Trophoblast cell (in vitro differentiated cells and primary cell): Measurements from ENCODE around the gene ADAMTS12.

Experiments
- DNase-seq, 2 donors: peaks; one replicate each; pipeline ENCODE4 v3.0.0-alpha.2; 2016
- H2AFZ ChIP-seq: 2 replicates; pipeline ENCODE4 v1.6.1; 2013; ENCODE audit warnings: low read length, moderate library complexity, mild to moderate bottlenecking; ENCODE audit not compliant: insufficient read depth, poor library complexity
- H2AK5ac ChIP-seq: 2 replicates; pipeline ENCODE4 v1.6.1; 2013; ENCODE audit warnings: mild to moderate bottlenecking, low read length
- H2BK120ac ChIP-seq: 2 replicates; pipeline ENCODE4 v1.6.1; 2013; ENCODE audit warnings: low read length, mild to moderate bottlenecking, moderate library complexity; ENCODE audit not compliant: insufficient read depth, poor library complexity
- H2BK12ac ChIP-seq: 2 replicates; pipeline ENCODE4 v1.6.1; 2013; ENCODE audit warnings: mild to moderate bottlenecking, low read length, moderate library complexity
- H2BK5ac ChIP-seq: 2 replicates; pipeline ENCODE4 v1.6.1; 2013; ENCODE audit warnings: low read length, low read depth, moderate library complexity, mild to moderate bottlenecking; ENCODE audit not compliant: poor library complexity
- H3K14ac ChIP-seq: 2 replicates; pipeline ENCODE4 v1.6.1; 2013; ENCODE audit warnings: mild to moderate bottlenecking, low read length
- H3K18ac ChIP-seq: 2 replicates; pipeline ENCODE4 v1.6.1; 2013; ENCODE audit warnings: mild to moderate bottlenecking, low read length
- H3K23ac ChIP-seq: 2 replicates; pipeline ENCODE4 v1.6.1; 2013; ENCODE audit warnings: low read length
- H3K27ac ChIP-seq: 2 replicates; pipeline ENCODE4 v1.5.1; 2013; ENCODE audit warnings: low read depth, mild to moderate bottlenecking, inconsistent platforms, low read length, moderate library complexity
- H3K27me3 ChIP-seq: 2 replicates; pipeline ENCODE4 v1.6.1; 2013; ENCODE audit warnings: inconsistent platforms, mild to moderate bottlenecking, low read length, moderate library complexity; ENCODE audit not compliant: insufficient read depth
- H3K36me3 ChIP-seq, 2 experiments: 1 replicate in 1 of 2; 2 replicates in 1 of 2; pipeline ENCODE4 v1.6.1; 2013; ENCODE audit warnings: low read length in 2 of 2, mild to moderate bottlenecking in 2 of 2, moderate library complexity in 1 of 2; ENCODE audit not compliant: insufficient read depth in 2 of 2, control insufficient read depth in 1 of 2
- H3K4ac ChIP-seq: 2 replicates; pipeline ENCODE4 v1.6.1; 2013; ENCODE audit warnings: low read depth, mild to moderate bottlenecking, low read length, moderate library complexity
- H3K4me1 ChIP-seq, 2 experiments: 1 replicate in 1 of 2; 2 replicates in 1 of 2; pipeline ENCODE4 v1.6.1; 2013; ENCODE audit warnings: low read length in 2 of 2, mild to moderate bottlenecking in 2 of 2, moderate library complexity in 1 of 2; ENCODE audit not compliant: insufficient read depth in 2 of 2, control insufficient read depth in 1 of 2
- H3K4me2 ChIP-seq: 2 replicates; pipeline ENCODE4 v1.6.1; 2013; ENCODE audit warnings: inconsistent platforms, mild to moderate bottlenecking, low read length, moderate library complexity
- H3K4me3 ChIP-seq: 2 replicates; pipeline ENCODE4 v1.5.1; 2013; ENCODE audit warnings: mild to moderate bottlenecking, low read depth, low read length, inconsistent platforms
- H3K79me1 ChIP-seq: one replicate; pipeline ENCODE4 v1.6.1; 2013; ENCODE audit warnings: low read length
- H3K79me2 ChIP-seq: 2 replicates; pipeline ENCODE4 v1.6.1; 2013; ENCODE audit warnings: low read length, mild to moderate bottlenecking; ENCODE audit not compliant: control insufficient read depth, insufficient read depth, poor library complexity
- H3K9ac ChIP-seq: 2 replicates; pipeline ENCODE4 v1.6.1; 2013; ENCODE audit warnings: mild to moderate bottlenecking, low read length
- H3K9me3 ChIP-seq: 2 replicates; pipeline ENCODE4 v1.6.1; 2013; ENCODE audit warnings: low read depth, mild to moderate bottlenecking, control low read depth, inconsistent platforms, low read length; ENCODE audit not compliant: insufficient read depth
- H4K12ac ChIP-seq: 2 replicates; pipeline ENCODE4 v1.6.1; 2013; ENCODE audit warnings: low read depth, mild to moderate bottlenecking, low read length, moderate library complexity
- H4K8ac ChIP-seq: 2 replicates; pipeline ENCODE4 v1.6.1; 2013; ENCODE audit warnings: low read depth, mild to moderate bottlenecking, low read length, moderate library complexity
- H4K91ac ChIP-seq: one replicate; pipeline ENCODE4 v1.6.1; 2013; ENCODE audit warnings: low read depth, mild to moderate bottlenecking, low read length, moderate library complexity
- WGBS: extraction: QIAGEN DNeasy Blood & Tissue Kit; methylation state at CpG from one replicate; pipeline ENCODE4 v1.1.7; 2013; ENCODE audit warnings: missing lambda C conversion rate; ENCODE audit not compliant: insufficient read length, insufficient coverage; ENCODE audit errors: extremely low coverage; 5-methylcytosine and 5-hydroxymethylcytosine counted together

The ADAMTS12 gene

GRCh38 chr5:33829430-33829829, 62.4 kb downstream of the ADAMTS12 start:
- no peaks in the 10 kb centered on the region for H3K36me3 ChIP-seq
- H2BK120ac ChIP-seq = no peak overlapping the region
- no peak overlapping the region for H3K14ac ChIP-seq
- no peak overlapping the region for H2BK5ac ChIP-seq
- no peak overlapping the region for H2AK5ac ChIP-seq
- H3K23ac ChIP-seq = no peak overlapping the region
- no peak overlapping the region for H3K4ac ChIP-seq
- no peaks in the 10 kb centered on the region for H3K79me1 ChIP-seq
- no peak overlapping the region for H3K4me2 ChIP-seq
- H3K27me3 ChIP-seq = no peaks in the 10 kb centered on the region
- H2AFZ ChIP-seq = no peak overlapping the region
- H3K9me3 ChIP-seq = no peaks in the 10 kb centered on the region
- H2BK12ac ChIP-seq = no peak overlapping the region
- no peak overlapping the region for H4K8ac ChIP-seq
- H3K4me1 ChIP-seq = no peaks in the 10 kb centered on the region
- no peak for DNase-seq
- H3K27ac ChIP-seq = no peak overlapping the region
- H3K9ac ChIP-seq = no peak overlapping the region
- H4K12ac ChIP-seq = no peak overlapping the region
- no CpG with 5 or more reads among the region's 1 CpG for WGBS
- no peaks in the 10 kb centered on the region for H3K79me2 ChIP-seq
- H3K4me3 ChIP-seq = no peak overlapping the region
- H3K18ac ChIP-seq = no peak overlapping the region
- no peak overlapping the region for H4K91ac ChIP-seq

GRCh38 chr5:33828626-33829308, 63.0 kb downstream of the ADAMTS12 start:
- H3K27ac ChIP-seq = no peak overlapping the region
- H3K4ac ChIP-seq = no peak overlapping the region
- no peak overlapping the region for H4K8ac ChIP-seq
- H3K4me2 ChIP-seq = no peak overlapping the region
- no peak overlapping the region for H4K91ac ChIP-seq
- H4K12ac ChIP-seq = no peak overlapping the region
- H2BK120ac ChIP-seq = no peak overlapping the region
- H3K36me3 ChIP-seq = no peaks in the 10 kb centered on the region
- WGBS = no CpG with 5 or more reads among the region's 7 CpGs
- no peak overlapping the region for H3K23ac ChIP-seq
- no peaks in the 10 kb centered on the region for H3K79me1 ChIP-seq
- H3K9ac ChIP-seq = no peak overlapping the region
- H3K18ac ChIP-seq = no peak overlapping the region
- no peaks in the 10 kb centered on the region for H3K27me3 ChIP-seq
- H2AFZ ChIP-seq = no peak overlapping the region
- no peaks in the 10 kb centered on the region for H3K79me2 ChIP-seq
- no peak overlapping the region for H2AK5ac ChIP-seq
- H3K9me3 ChIP-seq = no peaks in the 10 kb centered on the region
- no peak overlapping the region for H2BK5ac ChIP-seq
- H3K14ac ChIP-seq = no peak overlapping the region
- DNase-seq = no peak
- H3K4me3 ChIP-seq = no peak overlapping the region
- H2BK12ac ChIP-seq = no peak overlapping the region
- H3K4me1 ChIP-seq = no peaks in the 10 kb centered on the region

GRCh38 chr5:33827885-33828284, 63.9 kb downstream of the ADAMTS12 start:
- no peak overlapping the region for H2AFZ ChIP-seq
- H3K79me1 ChIP-seq = no peaks in the 10 kb centered on the region
- no peaks in the 10 kb centered on the region for H3K27me3 ChIP-seq
- WGBS = no CpG with 5 or more reads among the region's 1 CpG
- no peak overlapping the region for H3K4me2 ChIP-seq
- H3K27ac ChIP-seq = no peak overlapping the region
- H2BK5ac ChIP-seq = no peak overlapping the region
- no peak overlapping the region for H3K23ac ChIP-seq
- no peak overlapping the region for H3K4ac ChIP-seq
- H2BK120ac ChIP-seq = no peak overlapping the region
- no peaks in the 10 kb centered on the region for H3K4me1 ChIP-seq
- no peak overlapping the region for H2BK12ac ChIP-seq
- no peak for DNase-seq
- H4K12ac ChIP-seq = no peak overlapping the region
- H4K8ac ChIP-seq = no peak overlapping the region
- no peak overlapping the region for H4K91ac ChIP-seq
- H3K18ac ChIP-seq = no peak overlapping the region
- no peaks in the 10 kb centered on the region for H3K36me3 ChIP-seq
- H3K14ac ChIP-seq = no peak overlapping the region
- H3K9me3 ChIP-seq = no peaks in the 10 kb centered on the region
- no peak overlapping the region for H3K4me3 ChIP-seq
- no peaks in the 10 kb centered on the region for H3K79me2 ChIP-seq
- H2AK5ac ChIP-seq = no peak overlapping the region
- H3K9ac ChIP-seq = no peak overlapping the region

- H3K27me3 ChIP-seq = no peaks in the 10 kb centered on the region
- no peaks in the 10 kb centered on the region for H3K79me1 ChIP-seq
- H3K9me3 ChIP-seq = no peaks in the 10 kb centered on the region
- no peak overlapping the region for H4K91ac ChIP-seq
- H2AK5ac ChIP-seq = no peak overlapping the region
- no peak overlapping the region for H3K18ac ChIP-seq
- H3K4me2 ChIP-seq = no peak overlapping the region
- H3K27ac ChIP-seq = no peak overlapping the region
- DNase-seq = no peak
- WGBS = no CpG with 5 or more reads among the region's 7 CpGs
- no peak overlapping the region for H3K9ac ChIP-seq
- no peak overlapping the region for H3K14ac ChIP-seq
- no peak overlapping the region for H3K4ac ChIP-seq
- H3K4me1 ChIP-seq = no peaks in the 10 kb centered on the region
- no peak overlapping the region for H2BK5ac ChIP-seq
- H3K23ac ChIP-seq = no peak overlapping the region
- no peak overlapping the region for H4K12ac ChIP-seq
- H3K4me3 ChIP-seq = no peak overlapping the region
- no peak overlapping the region for H2BK120ac ChIP-seq
- H3K36me3 ChIP-seq = no peaks in the 10 kb centered on the region
- no peak overlapping the region for H2AFZ ChIP-seq
- no peak overlapping the region for H4K8ac ChIP-seq
- H3K79me2 ChIP-seq = no peaks in the 10 kb centered on the region
- H2BK12ac ChIP-seq = no peak overlapping the region
Observed at GRCh38 chr5:33827018-33827707, 64.6 kb downstream of the ADAMTS12 start.
